Mucosa of descending colon (tissue), 3 donors: Measurements from ENCODE around the gene TBC1D20. TPM values are rescaled to one million over a fixed set of nuclear protein-coding genes. Genes with fewer than 3 reads are reported as not detected.

Experiments used
- ATAC-seq: fragments of 200-7000 bp; cut with Tn5 transposase; one replicate; pipeline ENCODE4 v1.9.1; 2020; ENCODE audit warnings: mild to moderate bottlenecking, moderate library complexity
- DNase-seq, 3 donors: peaks; one replicate each; pipeline ENCODE4 v3.0.0-alpha.2; 2020
- H3K36me3 ChIP-seq: fragments of 200-600 bp; one replicate; pipeline ENCODE4 v1.8.0; 2021; ENCODE audit warnings: low read depth, mild to moderate bottlenecking
- H3K4me1 ChIP-seq: fragments of 200-600 bp; one replicate; pipeline ENCODE4 v1.8.0; 2021; ENCODE audit warnings: low read depth, mild to moderate bottlenecking
- H3K4me3 ChIP-seq: fragments of 200-600 bp; one replicate; pipeline ENCODE4 v1.8.0; 2021; ENCODE audit warnings: mild to moderate bottlenecking
- H3K9me3 ChIP-seq: fragments of 200-600 bp; one replicate; pipeline ENCODE4 v1.8.0; 2021; ENCODE audit warnings: mild to moderate bottlenecking
- intact Hi-C, 2 donors: fragments of 100-400 bp; cut with DNase I in 1 of 2; cut with micrococcal nuclease in 1 of 2; formaldehyde crosslinking; loops; one replicate each; pipeline versions ENCODE4 v1.11.0 to v1.11.1; 2022; cut with DNase I, micrococcal nuclease
- total RNA-seq, 3 donors: library from RNA; stranded (reverse); fragmentation: NEBNext Ultra II Directional in 2 of 3; extraction: Animal tissue kit (Norgen Biotek cat#: 25700) in 2 of 3; gene quantifications; one replicate each; pipeline versions ENCODE4 v1.2.1 to v1.2.4, GENCODE V29; 2021 to 2023
- TF ChIP-seq, protein P1 (sequence below): fragments of 200-600 bp; IDR thresholded peaks from one replicate; pipeline ENCODE4 v1.8.0; 2022; ENCODE audit warnings: antibody characterized with exemption, mild to moderate bottlenecking
- donor health status: DM: no; HTN: no; CAD: no; lungs with moderate emphysema.
- donor health status: DM: no; HTN: no; CAD: no.
- donor health status: DM: no; HTN: yes; CAD: no.

TBC1D20 gene
- total RNA-seq, 3 donors from 2014 or later = 30.4 to 49.6 (median 36.0) TPM

DNA sequence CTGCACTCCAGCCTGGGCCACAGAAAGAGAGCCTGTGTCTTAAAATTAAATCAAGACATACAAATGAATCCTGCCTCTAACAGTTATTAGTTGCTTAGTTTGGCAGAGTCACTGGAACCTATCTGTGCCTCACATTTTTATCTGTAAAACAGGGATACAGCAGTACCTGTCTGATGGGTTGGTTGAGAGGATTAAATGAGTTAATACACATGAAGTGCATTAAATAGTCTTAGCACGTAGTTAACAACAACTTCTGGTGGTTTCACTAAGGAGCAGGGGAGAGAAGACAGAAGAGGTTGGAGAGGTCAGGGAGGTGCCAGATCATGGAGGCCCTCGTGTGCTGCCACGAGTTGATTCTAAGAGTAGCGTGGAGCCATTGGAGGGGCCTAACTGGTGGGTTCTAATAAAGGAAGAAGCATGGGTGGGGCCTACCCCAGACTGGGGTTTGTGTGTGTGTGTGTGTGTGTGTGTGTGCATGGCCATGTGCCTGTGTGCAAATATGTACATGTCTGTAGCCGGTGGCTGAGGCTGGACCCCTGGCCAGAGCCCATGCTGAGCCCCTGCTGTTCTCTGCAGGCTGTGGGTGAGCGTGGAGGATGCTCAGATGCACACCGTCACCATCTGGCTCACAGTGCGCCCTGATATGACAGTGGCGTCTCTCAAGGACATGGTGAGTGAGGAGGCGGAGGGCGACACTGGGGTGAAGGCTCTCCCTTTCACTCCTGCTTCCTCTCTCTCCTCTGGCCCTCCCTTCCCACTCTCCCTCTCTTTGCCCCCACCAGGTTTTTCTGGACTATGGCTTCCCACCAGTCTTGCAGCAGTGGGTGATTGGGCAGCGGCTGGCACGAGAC, 45.2 kb downstream of the TBC1D20 start:
- Histone ChIP-seq H3K9me3 (no peaks in the 10 kb centered on the region), H3K36me3 (no peaks in the 10 kb centered on the region), H3K4me1 (peaks cover 3% of the 10 kb centered on the region), H3K4me3 (no peak overlapping the region)
- intact Hi-C loops = no loop called here
- TF ChIP-seq, protein P1, sequence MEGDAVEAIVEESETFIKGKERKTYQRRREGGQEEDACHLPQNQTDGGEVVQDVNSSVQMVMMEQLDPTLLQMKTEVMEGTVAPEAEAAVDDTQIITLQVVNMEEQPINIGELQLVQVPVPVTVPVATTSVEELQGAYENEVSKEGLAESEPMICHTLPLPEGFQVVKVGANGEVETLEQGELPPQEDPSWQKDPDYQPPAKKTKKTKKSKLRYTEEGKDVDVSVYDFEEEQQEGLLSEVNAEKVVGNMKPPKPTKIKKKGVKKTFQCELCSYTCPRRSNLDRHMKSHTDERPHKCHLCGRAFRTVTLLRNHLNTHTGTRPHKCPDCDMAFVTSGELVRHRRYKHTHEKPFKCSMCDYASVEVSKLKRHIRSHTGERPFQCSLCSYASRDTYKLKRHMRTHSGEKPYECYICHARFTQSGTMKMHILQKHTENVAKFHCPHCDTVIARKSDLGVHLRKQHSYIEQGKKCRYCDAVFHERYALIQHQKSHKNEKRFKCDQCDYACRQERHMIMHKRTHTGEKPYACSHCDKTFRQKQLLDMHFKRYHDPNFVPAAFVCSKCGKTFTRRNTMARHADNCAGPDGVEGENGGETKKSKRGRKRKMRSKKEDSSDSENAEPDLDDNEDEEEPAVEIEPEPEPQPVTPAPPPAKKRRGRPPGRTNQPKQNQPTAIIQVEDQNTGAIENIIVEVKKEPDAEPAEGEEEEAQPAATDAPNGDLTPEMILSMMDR = no peak
- ATAC-seq (no peak), DNase-seq (no peak)

DNA sequence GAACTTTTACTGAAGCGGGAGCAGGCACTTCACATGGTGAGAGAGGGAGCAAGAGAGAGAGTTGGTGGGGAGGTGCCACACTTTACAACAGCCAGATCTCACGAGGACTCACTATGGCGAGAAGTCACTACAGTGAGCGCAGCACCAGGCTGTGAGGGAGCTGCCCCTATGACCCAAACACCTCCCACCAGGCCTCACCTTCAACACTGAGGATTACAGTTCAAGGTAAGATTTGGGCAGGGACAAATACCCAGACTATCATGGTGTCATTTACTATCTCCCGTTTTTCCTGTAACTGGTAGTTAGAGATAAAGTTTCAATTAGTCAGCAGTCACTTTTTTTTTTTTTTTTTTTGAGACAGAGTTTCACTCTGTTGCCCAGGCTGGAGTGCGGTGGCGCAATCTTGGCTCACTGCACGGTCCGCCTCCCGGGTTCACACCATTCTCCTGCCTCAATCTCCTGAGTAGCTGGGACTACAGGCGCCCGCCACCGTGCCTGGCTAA, 46.5 kb downstream of the TBC1D20 start:
- Histone ChIP-seq H3K9me3 (no peaks in the 10 kb centered on the region), H3K4me3 (no peak overlapping the region), H3K36me3 (no peaks in the 10 kb centered on the region), H3K4me1 (peaks cover 3% of the 10 kb centered on the region)
- intact Hi-C loops = no loop called here
- TF ChIP-seq, protein P1 = no peak
- ATAC-seq (no peak), DNase-seq (no peak)

DNA sequence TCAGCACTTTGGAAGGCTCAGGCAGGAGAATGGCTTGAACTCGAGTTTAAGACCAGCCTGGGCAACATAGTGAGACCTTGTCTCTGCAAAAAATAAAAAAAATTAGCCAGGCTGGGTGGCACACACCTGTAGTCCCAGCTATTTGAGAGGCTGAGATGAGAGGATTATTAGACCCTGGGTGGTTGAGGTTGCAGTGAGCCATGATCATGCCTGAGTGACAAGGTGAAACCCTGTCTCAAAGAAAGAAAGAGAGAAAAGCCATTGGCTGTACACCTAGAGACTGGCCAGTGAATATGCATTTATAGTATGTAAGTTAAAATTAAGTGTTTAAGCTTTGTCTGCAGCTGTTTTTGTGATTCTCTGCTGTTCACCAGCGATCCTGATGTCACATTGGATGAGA, 48.2 kb downstream of the TBC1D20 start:
- Histone ChIP-seq H3K4me1 (peaks cover 6% of the 10 kb centered on the region), H3K4me3 (no peak overlapping the region), H3K36me3 (no peaks in the 10 kb centered on the region), H3K9me3 (no peaks in the 10 kb centered on the region)
- DNase-seq (no peak), ATAC-seq (no peak)
- intact Hi-C loops = no loop called here
- TF ChIP-seq, protein P1 = no peak

DNA sequence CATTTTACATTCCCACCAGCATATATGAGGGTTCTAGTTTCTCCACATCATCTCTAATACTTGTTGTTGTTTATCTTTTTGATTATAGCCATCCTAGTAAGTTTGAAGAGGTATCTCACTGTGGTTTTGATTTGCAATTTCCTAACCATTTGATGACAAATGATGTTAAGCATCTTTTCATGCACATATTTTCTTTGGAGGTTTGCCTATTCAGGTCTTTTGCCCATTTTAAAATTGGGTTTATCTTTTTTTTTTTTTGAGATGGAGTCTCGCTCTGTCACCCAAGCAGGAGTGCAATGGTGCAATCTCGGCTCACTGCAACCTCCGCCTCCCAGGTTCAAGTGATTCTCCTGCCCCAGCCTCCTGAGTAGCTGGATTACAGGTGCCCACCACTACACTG, 50.3 kb downstream of the TBC1D20 start:
- TF ChIP-seq, protein P1 = no peak
- DNase-seq (no peak), ATAC-seq (no peak)
- H3K36me3 ChIP-seq = no peaks in the 10 kb centered on the region
- intact Hi-C loops = no loop called here
- no peaks in the 10 kb centered on the region for H3K9me3 ChIP-seq
- H3K4me3 ChIP-seq = no peak overlapping the region
- peaks cover 7% of the 10 kb centered on the region for H3K4me1 ChIP-seq

DNA sequence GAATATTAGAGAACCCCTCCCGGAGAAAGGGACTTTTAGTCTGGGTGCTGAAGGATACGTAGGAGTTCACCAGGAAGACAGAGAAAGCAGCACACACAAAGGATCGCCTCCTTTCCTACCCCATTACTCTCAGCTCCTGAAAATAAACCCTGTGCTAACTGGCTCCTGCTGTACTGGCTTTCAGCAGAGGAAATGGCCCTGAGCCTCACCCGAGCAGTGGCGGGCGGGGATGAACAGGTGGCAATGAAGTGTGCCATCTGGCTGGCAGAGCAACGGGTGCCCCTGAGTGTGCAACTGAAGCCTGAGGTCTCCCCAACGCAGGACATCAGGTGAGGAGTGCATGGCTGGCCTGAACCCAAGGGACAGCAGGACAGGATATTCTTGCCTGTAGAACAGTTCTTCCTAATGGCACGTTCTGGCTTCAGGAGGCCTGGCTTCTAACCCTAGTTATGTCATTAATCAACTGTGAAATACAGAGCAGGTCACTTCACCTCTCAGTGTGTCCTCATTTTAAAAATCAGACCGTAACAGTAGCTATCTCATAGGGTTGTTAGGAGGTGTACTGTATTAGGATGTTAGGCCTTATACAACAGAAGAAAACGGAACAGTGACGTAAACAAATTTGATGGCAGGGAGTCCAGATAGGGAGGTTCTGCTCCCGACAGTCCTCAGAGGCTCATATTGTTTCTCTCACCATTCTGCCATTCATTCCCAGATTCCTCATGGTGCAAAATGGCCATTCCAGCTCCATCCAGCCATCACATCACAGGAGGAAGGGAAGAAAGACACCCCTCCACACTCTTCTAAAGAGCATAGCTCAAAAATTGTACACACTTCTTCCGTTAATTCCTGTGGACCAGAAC, 52.4 kb downstream of the TBC1D20 start:
- TF ChIP-seq, protein P1 = no peak
- ATAC-seq (peak; percentile 26), DNase-seq (peak in 2 of 3 donors; percentile 54 to 69)
- intact Hi-C loops = no loop called here
- Histone ChIP-seq H3K9me3 (no peaks in the 10 kb centered on the region), H3K36me3 (no peaks in the 10 kb centered on the region), H3K4me3 (no peak overlapping the region), H3K4me1 (peaks cover 10% of the 10 kb centered on the region)
